Activated T-helper 1 cell treated with anti-CD3 and anti-CD28 coated beads, Interleukin-12 subunit alpha, Interleukin-12 subunit beta, Interleukin-2, Interleukin-4 antibody, amounts not matched to agents 30 ng/mL and 10 ng/mL and 1 ng/mL, durations not matched to agents 14 hours and 24 hours and 36 hours (primary cell): ENCODE measurements around the gene EHMT1. TPM values are rescaled to one million over a fixed set of nuclear protein-coding genes. Genes with fewer than 3 reads are reported as not detected.

Source experiments
- DNase-seq: peaks from one replicate; pipeline ENCODE4 v3.0.0; 2021; ENCODE audit warnings: low spot score
- H3K27ac Mint-ChIP-seq: one replicate; pipeline ENCODE4 v1.8.0; 2021; ENCODE audit warnings: mild to moderate bottlenecking, mixed read lengths
- H3K27me3 Mint-ChIP-seq: one replicate; pipeline ENCODE4 v1.8.0; 2022; ENCODE audit warnings: mild to moderate bottlenecking, moderate library complexity, mixed read lengths; ENCODE audit not compliant: insufficient read depth
- H3K36me3 Mint-ChIP-seq: one replicate; pipeline ENCODE4 v1.8.0; 2021; ENCODE audit warnings: low read depth, mixed read lengths
- H3K4me1 Mint-ChIP-seq: one replicate; pipeline ENCODE4 v1.8.0; 2021; ENCODE audit warnings: low read depth, mixed read lengths
- H3K4me3 Mint-ChIP-seq: one replicate; pipeline ENCODE4 v1.8.0; 2021; ENCODE audit warnings: mild to moderate bottlenecking, moderate library complexity, mixed read lengths
- H3K9me3 Mint-ChIP-seq: one replicate; pipeline ENCODE4 v1.8.0; 2021; ENCODE audit warnings: mixed read lengths
- intact Hi-C: fragments of 100-400 bp; cut with micrococcal nuclease; formaldehyde crosslinking; loops from one replicate; pipeline ENCODE4 v1.15.1; 2024
- total RNA-seq: library from RNA; stranded (reverse); gene quantifications from 2 replicates; pipeline ENCODE4 v1.2.3, GENCODE V29; 2022

EHMT1 gene
- total RNA-seq, 1 donor from 2014 or later = 97.0 TPM

DNA sequence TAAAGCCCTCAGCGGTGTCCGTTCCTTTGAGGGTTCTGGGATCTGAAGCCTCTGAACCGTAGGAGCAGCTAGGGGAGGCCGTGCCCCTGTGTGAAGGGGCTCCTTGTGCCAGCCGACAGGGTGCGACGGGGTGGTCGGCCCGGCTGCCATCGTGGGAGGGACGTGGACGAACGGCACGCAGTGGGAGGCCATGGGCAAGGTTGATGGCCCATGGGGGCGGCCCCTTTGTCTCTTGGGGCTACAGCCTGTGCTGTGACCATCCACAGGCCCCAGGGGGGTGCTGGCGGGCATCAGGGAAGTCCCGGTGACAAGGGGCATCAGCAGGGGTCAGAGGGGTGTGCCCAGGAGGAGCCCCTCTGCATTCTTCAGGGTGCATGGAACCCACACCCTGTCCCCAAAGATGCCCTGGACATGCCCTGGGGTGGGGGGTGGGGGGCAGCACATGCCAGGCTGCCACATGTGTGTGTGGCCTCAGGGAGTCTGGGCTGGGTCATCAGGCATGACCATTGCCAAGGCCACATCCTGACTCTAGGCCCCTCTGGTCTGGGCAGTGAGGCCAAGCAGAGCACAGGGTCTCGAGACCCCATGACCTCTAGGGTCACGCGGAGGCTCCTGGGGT is 209.2 kb downstream of the EHMT1 start:
- no peaks in the 10 kb centered on the region for H3K9me3 Mint-ChIP-seq
- H3K27me3 Mint-ChIP-seq = no peaks in the 10 kb centered on the region
- peaks cover 42% of the 10 kb centered on the region for H3K36me3 Mint-ChIP-seq
- no peak overlapping the region for H3K27ac Mint-ChIP-seq
- H3K4me1 Mint-ChIP-seq = no peaks in the 10 kb centered on the region
- no peak overlapping the region for H3K4me3 Mint-ChIP-seq
- no peak for DNase-seq
- intact Hi-C loops = no loop called here

DNA sequence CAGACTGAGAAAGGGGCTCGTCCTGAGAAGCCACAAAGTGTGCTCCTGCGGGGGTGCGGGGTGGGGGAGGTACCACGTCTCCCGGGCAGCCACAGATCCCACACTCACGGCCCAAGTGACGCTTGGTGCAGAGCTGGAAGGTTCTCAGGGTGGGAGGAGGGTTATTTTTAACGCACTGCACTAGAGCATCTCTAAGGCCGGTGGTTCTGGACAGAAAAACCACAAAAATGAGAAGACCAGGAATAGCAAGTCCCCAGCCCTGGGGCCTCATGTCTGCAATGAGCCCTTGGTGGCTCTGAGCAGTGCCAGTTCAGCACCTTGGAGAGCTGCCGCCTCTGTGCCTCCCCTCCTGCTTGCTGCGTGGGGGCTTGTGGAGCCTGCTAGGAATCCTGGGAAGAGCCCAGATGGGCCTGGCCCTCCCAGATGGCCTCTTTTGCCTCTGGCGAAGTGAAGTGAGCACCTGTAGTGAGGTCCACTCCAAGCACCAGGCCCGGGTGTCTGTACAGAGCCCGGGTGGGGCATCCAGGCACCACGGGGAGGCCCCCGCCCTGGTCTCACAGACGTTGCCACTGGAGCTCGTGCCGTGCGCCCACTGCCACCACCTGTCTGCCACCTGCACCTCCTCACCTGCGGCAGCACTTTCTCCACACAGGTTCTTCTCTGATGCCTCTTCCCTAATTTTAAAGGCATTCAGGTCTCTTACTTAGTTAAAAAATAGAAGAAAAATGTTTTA is 209.9 kb downstream of the EHMT1 start:
- no peak overlapping the region for H3K27ac Mint-ChIP-seq
- intact Hi-C loops = no loop called here
- DNase-seq = no peak
- peaks cover 42% of the 10 kb centered on the region for H3K36me3 Mint-ChIP-seq
- H3K27me3 Mint-ChIP-seq = no peaks in the 10 kb centered on the region
- H3K4me3 Mint-ChIP-seq = no peak overlapping the region
- no peaks in the 10 kb centered on the region for H3K9me3 Mint-ChIP-seq
- no peaks in the 10 kb centered on the region for H3K4me1 Mint-ChIP-seq

DNA sequence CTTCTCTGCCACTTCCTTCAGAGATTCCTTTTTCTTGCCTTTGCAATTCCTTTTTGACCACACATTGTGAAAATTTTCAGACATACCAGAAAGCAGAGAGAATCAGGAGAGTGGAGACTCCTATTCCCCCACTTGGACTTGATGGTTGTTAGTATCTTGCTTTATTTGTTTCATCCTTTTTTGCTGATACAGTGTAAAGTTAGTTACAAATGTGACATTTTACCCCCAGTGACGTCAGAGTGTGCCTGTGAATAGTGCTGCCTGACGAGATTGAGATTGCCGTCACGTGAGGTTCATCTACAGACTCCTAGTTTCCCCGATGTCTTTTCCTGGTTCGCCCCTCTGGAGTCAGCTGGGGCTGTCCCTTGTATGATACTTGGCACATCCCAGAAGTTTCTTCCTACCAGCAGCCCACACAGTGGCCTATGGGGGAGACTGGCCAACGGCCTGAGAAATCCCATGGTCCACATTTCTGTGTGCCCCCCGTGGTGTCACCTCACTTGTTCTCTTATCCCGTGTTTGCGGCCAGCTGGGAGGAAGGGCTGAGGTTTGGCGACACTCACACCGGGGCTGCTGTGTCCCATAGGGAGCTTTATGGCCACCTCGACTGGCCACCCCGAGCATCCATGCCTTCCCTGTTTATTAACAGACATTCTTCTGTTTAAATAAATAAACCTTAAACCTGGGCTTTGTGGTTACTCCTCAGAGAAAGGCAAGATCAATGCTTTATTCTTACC is 210.6 kb downstream of the EHMT1 start:
- no peaks in the 10 kb centered on the region for H3K27me3 Mint-ChIP-seq
- H3K27ac Mint-ChIP-seq = no peak overlapping the region
- DNase-seq = no peak
- intact Hi-C loops = no loop called here
- no peak overlapping the region for H3K4me3 Mint-ChIP-seq
- no peaks in the 10 kb centered on the region for H3K9me3 Mint-ChIP-seq
- no peaks in the 10 kb centered on the region for H3K4me1 Mint-ChIP-seq
- peaks cover 38% of the 10 kb centered on the region for H3K36me3 Mint-ChIP-seq

DNA sequence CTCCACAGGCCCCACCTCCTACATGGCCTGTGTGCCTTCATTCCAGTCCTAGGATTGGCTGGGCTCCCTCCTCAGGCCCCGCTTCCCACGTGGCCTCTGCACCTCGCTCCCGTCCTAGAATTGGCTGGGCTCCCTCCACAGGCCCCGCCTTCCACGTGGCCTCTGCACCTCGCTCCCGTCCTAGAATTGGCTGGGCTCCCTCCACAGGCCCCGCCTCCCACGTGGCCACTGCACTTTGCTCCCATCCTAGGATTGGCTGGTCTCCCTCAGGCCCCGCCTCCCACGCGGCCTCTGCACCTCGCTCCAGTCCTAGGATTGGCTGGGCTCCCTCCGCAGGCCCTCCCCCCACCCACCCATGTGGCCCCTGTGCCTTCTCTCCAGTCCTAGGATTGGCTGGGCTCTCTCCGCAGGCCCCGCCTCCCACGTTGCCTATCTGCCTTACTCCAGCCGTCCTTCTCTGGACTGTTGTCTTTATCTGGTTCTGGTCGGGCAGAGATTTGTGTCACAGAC is 213.4 kb downstream of the EHMT1 start:
- intact Hi-C loops = no loop called here
- no peak for DNase-seq
- Mint-ChIP-seq H3K4me1 (no peaks in the 10 kb centered on the region), H3K27ac (no peak overlapping the region), H3K9me3 (no peaks in the 10 kb centered on the region), H3K36me3 (peaks cover 14% of the 10 kb centered on the region), H3K4me3 (no peak overlapping the region), H3K27me3 (no peaks in the 10 kb centered on the region)

DNA sequence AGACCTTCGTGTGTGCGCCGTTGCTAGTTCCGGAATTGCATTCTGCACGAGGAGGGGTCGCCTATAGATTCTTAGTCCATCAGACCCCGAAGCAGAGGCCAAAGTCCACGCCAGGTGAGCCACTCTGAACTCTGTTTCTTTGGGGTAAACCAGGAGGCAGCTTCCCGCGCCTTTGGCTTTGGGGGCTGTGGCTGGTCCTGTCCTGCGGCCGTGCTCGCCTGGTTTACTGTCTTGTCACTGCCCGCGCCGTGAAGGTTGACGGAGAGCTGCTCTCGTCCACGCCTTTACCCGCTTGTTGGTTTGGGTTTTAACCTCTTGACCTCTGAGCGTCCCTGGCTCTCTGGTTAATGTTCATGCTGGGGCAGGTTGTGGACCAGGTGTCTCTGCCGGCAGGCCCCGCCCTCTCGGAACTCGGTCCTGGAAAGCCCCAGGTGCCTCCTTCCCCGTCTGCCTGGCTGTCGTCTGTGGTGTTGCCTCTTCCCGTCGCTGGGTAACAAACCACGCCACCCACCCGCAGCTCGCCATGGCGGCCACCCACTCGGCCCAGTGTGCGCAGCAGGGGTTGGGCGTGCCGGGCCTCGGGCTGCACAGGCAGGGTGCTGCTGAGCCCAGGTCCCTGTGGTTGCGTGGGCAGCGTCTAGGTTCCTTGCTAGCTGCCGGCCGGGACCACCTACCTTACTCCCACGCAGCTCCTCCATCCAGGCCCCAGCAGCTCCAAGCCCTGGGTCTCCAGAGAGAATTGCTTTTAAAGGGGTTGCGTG is 214.2 kb downstream of the EHMT1 start:
- no peak for DNase-seq
- Mint-ChIP-seq H3K27ac (no peak overlapping the region), H3K36me3 (peaks cover 14% of the 10 kb centered on the region), H3K4me3 (no peak overlapping the region), H3K4me1 (no peaks in the 10 kb centered on the region), H3K9me3 (no peaks in the 10 kb centered on the region), H3K27me3 (no peaks in the 10 kb centered on the region)
- intact Hi-C loops = no loop called here

DNA sequence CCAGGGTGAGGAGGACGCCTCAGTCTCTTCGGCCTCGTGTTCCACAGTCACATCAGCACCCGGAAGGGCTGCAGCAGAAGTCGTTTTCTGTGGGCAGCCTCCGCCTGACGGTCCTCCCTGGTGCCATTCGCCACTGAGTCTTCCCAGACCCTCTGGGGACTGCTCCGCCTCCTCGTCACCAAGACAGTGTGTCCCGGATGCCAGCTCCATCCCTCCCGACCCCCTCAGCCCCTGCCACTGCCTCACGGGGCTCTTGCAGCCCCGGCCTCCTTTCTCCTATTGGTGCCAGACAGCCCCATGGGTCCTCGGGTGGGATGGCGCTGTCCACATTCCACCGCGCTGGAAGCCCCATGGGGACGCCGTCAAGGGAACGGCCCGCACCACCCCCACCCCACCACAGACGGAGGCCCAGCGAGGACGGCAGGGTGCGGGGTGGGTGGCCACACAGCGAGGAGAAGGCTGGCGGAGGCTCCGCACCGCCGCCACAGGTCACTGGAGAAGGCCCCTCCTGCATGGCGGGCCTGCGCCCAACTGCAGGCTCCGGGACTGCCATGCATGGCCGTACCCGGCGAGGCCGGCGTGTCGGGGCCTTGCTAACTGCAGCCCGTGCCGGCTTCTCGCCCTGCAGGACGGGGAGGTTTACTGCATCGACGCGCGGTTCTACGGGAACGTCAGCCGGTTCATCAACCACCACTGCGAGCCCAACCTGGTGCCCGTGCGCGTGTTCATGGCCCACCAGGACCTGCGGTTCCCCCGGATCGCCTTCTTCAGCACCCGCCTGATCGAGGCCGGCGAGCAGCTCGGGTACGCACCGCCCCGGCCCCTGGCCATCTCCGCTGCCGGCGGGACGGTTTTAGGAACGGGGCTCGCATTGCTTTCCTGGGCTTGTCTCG is 215.2 kb downstream of the EHMT1 start:
- Mint-ChIP-seq H3K4me1 (no peaks in the 10 kb centered on the region), H3K9me3 (no peaks in the 10 kb centered on the region), H3K27me3 (no peaks in the 10 kb centered on the region), H3K27ac (no peak overlapping the region), H3K36me3 (peaks cover 14% of the 10 kb centered on the region), H3K4me3 (no peak overlapping the region)
- intact Hi-C loops = no loop called here
- DNase-seq = no peak

DNA sequence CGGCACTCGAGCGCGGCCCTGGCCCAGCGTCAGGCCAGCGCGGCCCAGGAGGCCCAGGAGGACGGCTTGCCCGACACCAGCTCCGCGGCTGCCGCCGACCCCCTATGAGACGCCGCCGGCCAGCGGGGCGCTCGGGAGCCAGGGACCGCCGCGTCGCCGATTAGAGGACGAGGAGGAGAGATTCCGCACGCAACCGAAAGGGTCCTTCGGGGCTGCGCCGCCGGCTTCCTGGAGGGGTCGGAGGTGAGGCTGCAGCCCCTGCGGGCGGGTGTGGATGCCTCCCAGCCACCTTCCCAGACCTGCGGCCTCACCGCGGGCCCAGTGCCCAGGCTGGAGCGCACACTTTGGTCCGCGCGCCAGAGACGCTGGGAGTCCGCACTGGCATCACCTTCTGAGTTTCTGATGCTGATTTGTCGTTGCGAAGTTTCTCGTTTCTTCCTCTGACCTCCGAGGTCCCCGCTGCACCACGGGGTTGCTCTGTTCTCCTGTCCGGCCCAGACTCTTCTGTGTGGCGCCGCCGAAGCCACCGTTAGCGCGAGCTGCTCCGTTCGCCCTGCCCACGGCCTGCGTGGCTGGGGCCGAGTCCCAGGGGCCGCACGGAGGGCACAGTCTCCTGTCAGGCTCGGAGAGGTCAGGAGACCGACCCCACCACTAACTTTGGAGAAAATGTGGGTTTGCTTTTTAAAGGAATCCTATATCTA is 216.2 kb downstream of the EHMT1 start:
- intact Hi-C loops = no loop called here
- no peak overlapping the region for H3K27ac Mint-ChIP-seq
- no peaks in the 10 kb centered on the region for H3K4me1 Mint-ChIP-seq
- no peak overlapping the region for H3K4me3 Mint-ChIP-seq
- H3K9me3 Mint-ChIP-seq = no peaks in the 10 kb centered on the region
- H3K36me3 Mint-ChIP-seq = peaks cover 9% of the 10 kb centered on the region
- no peak for DNase-seq
- no peaks in the 10 kb centered on the region for H3K27me3 Mint-ChIP-seq

DNA sequence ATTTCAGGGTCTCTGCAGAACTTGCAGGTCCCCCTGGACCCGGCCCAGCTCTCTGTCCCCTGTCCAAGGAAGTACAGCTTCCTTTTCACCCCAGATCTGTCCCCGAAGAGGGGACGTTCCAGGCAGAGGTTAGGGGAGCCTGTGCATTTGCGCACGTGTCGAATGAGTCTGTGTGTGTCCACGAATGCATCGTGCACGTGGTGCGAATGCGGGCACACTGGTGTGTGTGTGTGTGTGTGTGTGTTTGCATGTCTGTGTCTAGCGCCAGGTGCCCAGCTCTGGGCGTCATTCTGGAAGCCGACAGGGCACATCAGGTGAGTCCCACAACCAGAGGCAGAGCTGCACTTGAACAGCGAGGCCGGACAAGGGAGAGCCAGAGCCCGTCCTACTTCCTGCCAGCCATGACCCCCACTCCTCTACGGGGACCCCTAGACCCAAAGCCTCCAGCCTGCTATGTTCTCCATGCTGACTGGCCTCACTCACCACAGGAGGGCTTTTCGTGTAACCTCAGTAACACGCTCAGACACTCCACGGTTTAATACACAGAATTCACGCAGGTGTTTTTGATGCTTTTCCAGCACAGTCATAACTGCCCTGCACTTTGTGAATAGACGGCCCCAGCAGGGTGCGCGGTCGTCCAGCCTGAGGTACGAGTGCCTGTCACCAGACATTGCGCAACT is 217.5 kb downstream of the EHMT1 start:
- Mint-ChIP-seq H3K4me1 (no peaks in the 10 kb centered on the region), H3K9me3 (no peaks in the 10 kb centered on the region), H3K4me3 (no peak overlapping the region), H3K36me3 (peaks cover 7% of the 10 kb centered on the region), H3K27me3 (no peaks in the 10 kb centered on the region), H3K27ac (no peak overlapping the region)
- intact Hi-C loops = no loop called here
- DNase-seq = no peak

DNA sequence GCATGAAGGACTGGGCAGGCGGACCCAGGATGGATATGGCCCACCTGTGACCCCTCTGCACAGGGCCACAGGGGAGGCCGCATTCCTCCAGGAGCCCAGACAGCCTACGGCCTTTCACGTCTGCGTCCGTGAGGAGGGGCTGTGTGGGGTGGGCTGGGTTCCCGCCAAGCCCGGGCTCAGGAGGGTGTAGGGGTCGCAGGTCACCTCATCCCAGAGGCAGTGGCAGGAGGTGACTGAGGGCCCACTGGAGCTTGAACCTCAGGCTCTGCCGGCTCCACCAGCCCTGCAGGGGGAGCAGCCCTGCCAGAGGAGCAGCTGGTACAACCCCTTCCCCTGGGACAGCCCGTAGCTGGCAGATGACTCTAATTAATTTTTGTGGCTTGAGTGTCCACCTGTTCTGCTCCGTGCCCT is 218.0 kb downstream of the EHMT1 start:
- intact Hi-C loops = no loop called here
- no peaks in the 10 kb centered on the region for H3K4me1 Mint-ChIP-seq
- H3K27ac Mint-ChIP-seq = no peak overlapping the region

DNA sequence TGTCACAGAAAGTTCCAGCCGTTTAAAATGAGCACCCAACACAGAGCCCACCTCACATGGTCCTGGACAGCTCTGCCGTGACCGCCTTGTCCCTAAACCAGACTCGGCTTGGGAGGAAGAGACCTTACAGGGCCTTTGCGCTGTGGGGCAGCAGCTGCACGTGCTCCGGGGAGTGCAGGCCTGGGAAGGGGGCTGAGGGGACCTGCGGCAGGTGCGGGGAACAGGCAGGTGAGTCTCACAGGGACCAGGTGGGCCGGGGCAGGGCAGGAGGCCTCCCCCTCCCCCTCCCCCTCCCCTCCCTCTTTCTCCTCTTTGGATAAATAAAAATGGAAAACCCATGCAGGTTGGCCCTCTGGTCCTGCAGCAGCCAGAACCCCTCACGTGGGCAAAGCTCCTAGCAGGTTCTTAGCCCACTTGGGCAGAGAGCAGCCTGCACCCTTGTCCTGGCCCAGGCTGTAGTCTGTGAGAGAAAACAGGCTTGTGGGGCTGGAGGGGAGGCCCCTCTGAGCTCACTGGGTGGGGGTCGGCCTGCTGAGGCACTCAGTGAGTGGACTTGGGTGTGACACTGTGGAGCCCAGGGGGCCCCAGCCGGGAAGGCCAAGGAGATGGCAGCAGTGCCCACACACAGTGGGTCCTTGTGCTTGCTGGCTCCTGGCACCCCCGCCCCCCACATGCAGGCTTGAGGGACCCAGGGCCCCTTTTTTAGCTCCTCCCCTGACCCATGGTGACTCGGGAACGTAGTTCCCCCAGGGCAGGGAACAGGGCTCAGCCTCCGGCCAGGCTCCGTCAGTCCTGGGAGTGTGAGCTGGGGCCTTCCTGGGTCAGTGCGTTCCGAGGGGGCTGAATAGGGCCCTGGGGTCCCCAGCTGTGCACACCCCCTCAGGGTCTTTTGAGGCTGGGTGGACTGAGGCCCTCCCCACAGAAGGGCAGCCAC is 218.8 kb downstream of the EHMT1 start:
- Mint-ChIP-seq H3K27me3 (no peaks in the 10 kb centered on the region), H3K36me3 (peaks cover 4% of the 10 kb centered on the region), H3K27ac (no peak overlapping the region), H3K4me1 (no peaks in the 10 kb centered on the region), H3K9me3 (no peaks in the 10 kb centered on the region), H3K4me3 (no peak overlapping the region)
- intact Hi-C loops = no loop called here
- DNase-seq = no peak

More for the DNA sequence above, 218.0 kb downstream of the EHMT1 start:
- H3K27me3 Mint-ChIP-seq = no peaks in the 10 kb centered on the region
- no peak for DNase-seq
- no peaks in the 10 kb centered on the region for H3K9me3 Mint-ChIP-seq
- H3K36me3 Mint-ChIP-seq = peaks cover 4% of the 10 kb centered on the region
- no peak overlapping the region for H3K4me3 Mint-ChIP-seq
